Activated CD4-positive, alpha-beta T cell treated with anti-CD3 and anti-CD28 coated beads, Interleukin-2, amount 50 U/mL, for 1 hour (primary cell): ENCODE data around the gene CALCOCO1.
A peak's percentile ranks its signal among the peaks of the same experiment; 100 is the strongest.
"Not testable (repeated sequence)": the region's sequence is repeated elsewhere in the genome, so short reads cannot be mapped to it uniquely, and the experiment has no call there.

Source experiments
- DNase-seq: peaks from one replicate; pipeline ENCODE4 v3.0.0-alpha.2; 2020

CALCOCO1 gene

GRCh38 chr12:53727310-53728041 is at the start of gene CALCOCO1:
Gene CALCOCO1, minus strand, starts transcription at chr12:53727452. Its CDS starts 2,210 bp downstream, at chr12:53725242.
- DNase-seq = peak; percentile 97

GRCh38 chr12:53776872-53777271 is 49.6 kb upstream of the CALCOCO1 start:
- DNase-seq = no peak

GRCh38 chr12:53775478-53776145 is 48.4 kb upstream of the CALCOCO1 start:
- DNase-seq = no peak

GRCh38 chr12:53770281-53770680 is 43.0 kb upstream of the CALCOCO1 start:
- no peak for DNase-seq

GRCh38 chr12:53768976-53769375 is 41.7 kb upstream of the CALCOCO1 start:
- no peak for DNase-seq

GRCh38 chr12:53766881-53767280 is 39.6 kb upstream of the CALCOCO1 start:
- no peak for DNase-seq

GRCh38 chr12:53765891-53766290 is 38.6 kb upstream of the CALCOCO1 start:
- no peak for DNase-seq

- DNase-seq = no peak
Observed at GRCh38 chr12:53764615-53765014, 37.4 kb upstream of the CALCOCO1 start.

- not testable (repeated sequence) for DNase-seq
Observed at GRCh38 chr12:53762793-53763192, 35.5 kb upstream of the CALCOCO1 start.

- DNase-seq = no peak
Observed at GRCh38 chr12:53761306-53761705, 34.1 kb upstream of the CALCOCO1 start.

- DNase-seq = no peak
Observed at GRCh38 chr12:53759261-53759660, 32.0 kb upstream of the CALCOCO1 start.

- DNase-seq = no peak
Observed at GRCh38 chr12:53758730-53759103, 31.5 kb upstream of the CALCOCO1 start.

GRCh38 chr12:53758081-53758729 is 31.0 kb upstream of the CALCOCO1 start:
- DNase-seq = no peak

GRCh38 chr12:53757101-53757770 is 30.0 kb upstream of the CALCOCO1 start:
- peak; percentile 79 for DNase-seq

GRCh38 chr12:53756300-53757100 is 29.2 kb upstream of the CALCOCO1 start:
- DNase-seq = no peak

- DNase-seq = no peak
Observed at GRCh38 chr12:53755893-53756292, 28.6 kb upstream of the CALCOCO1 start.

- no peak for DNase-seq
Observed at GRCh38 chr12:53755451-53755891, 28.2 kb upstream of the CALCOCO1 start.

- no peak for DNase-seq
Observed at GRCh38 chr12:53754633-53755264, 27.5 kb upstream of the CALCOCO1 start.

- no peak for DNase-seq
Observed at GRCh38 chr12:53754188-53754585, 26.9 kb upstream of the CALCOCO1 start.

- no peak for DNase-seq
Observed at GRCh38 chr12:53752621-53753020, 25.4 kb upstream of the CALCOCO1 start.

GRCh38 chr12:53752192-53752601 is 24.9 kb upstream of the CALCOCO1 start:
- no peak for DNase-seq
